Erythroblast (primary cell): ENCODE data around the gene AMPD1.

ENCODE experiments used
- DNase-seq, 2 experiments: peaks; one replicate each; lab custom pipeline; 2025; lab: John Stamatoyannopoulos, UW
- GATA1 ChIP-seq: IDR thresholded peaks from 2 replicates; pipeline ENCODE4 v1.6.1; 2011; ENCODE audit warnings: low read depth, mild to moderate bottlenecking, control low read depth, low read length, moderate library complexity
- POLR2A ChIP-seq: IDR thresholded peaks from 2 replicates; pipeline ENCODE4 v1.6.1; 2011; ENCODE audit warnings: mild to moderate bottlenecking, low read length

Gene AMPD1

DNA sequence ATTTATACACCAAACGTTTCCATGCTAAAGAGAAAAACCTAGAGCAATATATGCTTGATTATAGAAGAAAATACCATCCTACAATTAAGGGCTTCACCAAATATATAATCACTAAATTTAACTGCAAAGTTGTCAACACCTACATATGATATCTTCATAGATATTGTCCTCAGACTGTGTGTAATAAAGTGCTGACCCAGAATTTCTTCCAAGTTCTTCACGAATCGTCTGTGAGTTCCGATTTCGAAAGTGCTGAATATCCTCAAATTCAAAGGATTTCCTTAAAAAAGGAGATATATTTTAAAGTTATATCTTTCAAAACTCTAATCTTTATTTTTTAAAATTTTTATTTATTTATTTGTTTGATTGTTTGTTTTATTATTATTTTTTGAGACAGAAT, 72.0 kb downstream of the AMPD1 start:
- TF ChIP-seq POLR2A, result no peak
- TF ChIP-seq GATA1, result no peak

More for the DNA sequence above, 72.0 kb downstream of the AMPD1 start:
- no peak for DNase-seq
